ENCODE measurements around the gene SRRT.
"Not testable (repeated sequence)": the region's sequence is repeated elsewhere in the genome, so short reads cannot be mapped to it uniquely, and the experiment has no call there.

DNA sequence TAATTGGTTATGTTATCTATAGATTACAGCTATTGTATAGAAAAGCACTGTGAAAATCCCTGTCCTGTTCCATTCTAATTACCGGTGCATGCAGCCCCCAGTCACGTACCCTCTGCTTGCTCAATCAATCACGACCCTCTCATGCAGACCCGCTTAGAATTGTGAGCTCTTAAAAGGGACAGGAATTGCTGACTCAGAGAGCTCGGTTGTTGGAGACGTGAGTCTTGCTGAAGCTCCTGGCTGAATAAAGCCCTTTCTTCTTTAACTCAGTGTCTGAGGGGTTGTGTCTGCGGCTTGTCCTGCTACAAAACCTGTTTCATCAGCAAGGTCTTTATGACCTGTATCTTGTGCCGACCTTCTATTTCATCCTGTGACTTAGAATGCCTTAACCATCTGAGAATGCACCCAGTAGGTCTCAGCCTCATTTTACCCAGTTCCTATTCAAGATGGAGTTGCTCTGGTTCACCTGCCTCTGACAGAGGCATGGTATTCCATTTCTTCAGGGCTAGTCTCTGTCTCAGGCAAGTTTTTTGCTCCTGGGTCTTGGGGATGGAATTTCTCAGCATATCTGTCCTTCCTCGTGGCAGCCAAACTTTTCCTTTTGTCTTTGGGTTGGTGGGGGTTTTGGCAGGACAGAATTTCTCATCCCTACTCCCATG is 45.0 kb downstream of the SRRT start:
- TF ChIP-seq POLR2A (IDR thresholded peaks at IDR 0.05); CTCF (IDR thresholded peaks at IDR 0.05 in 4 of 5, conservative IDR thresholded peaks at IDR 0.05 in 1 of 5): not testable (repeated sequence)

Data from gastrocnemius medialis (tissue), 4 donors.